Progenitor cell of endocrine pancreas (in vitro differentiated cells): ENCODE data around the gene MAPT. TPM values are rescaled to one million over a fixed set of nuclear protein-coding genes. Genes with fewer than 3 reads are reported as not detected.

Source experiments
- DNase-seq: peaks from one replicate; pipeline ENCODE4 v3.0.0; 2021; ENCODE audit warnings: low spot score; ENCODE audit not compliant: unreplicated experiment
- H3K27ac Mint-ChIP-seq: 2 replicates; pipeline ENCODE4 v1.8.0; 2021; ENCODE audit warnings: mild to moderate bottlenecking, moderate library complexity, mixed read lengths
- H3K27me3 Mint-ChIP-seq: 2 replicates; pipeline ENCODE4 v1.8.0; 2021; ENCODE audit warnings: mixed read lengths
- H3K36me3 Mint-ChIP-seq: 2 replicates; pipeline ENCODE4 v1.8.0; 2022; ENCODE audit warnings: mixed read lengths; ENCODE audit not compliant: insufficient read depth
- H3K4me1 Mint-ChIP-seq: 2 replicates; pipeline ENCODE4 v1.8.0; 2021; ENCODE audit warnings: low read depth, mixed read lengths
- H3K4me3 Mint-ChIP-seq: 2 replicates; pipeline ENCODE4 v1.8.0; 2021; ENCODE audit warnings: low read depth, mild to moderate bottlenecking, moderate library complexity, mixed read lengths
- H3K9me3 Mint-ChIP-seq: 2 replicates; pipeline ENCODE4 v1.8.0; 2021; ENCODE audit warnings: low read depth, mixed read lengths
- CTCF ChIP-seq: fragments of 200-600 bp; sonication (generic); IDR thresholded peaks from one replicate; pipeline ENCODE4 v1.5.0; 2021; ENCODE audit warnings: antibody characterized with exemption, mild to moderate bottlenecking; ENCODE audit not compliant: unreplicated experiment
- total RNA-seq: library from RNA; stranded (reverse); gene quantifications from 2 replicates; pipeline ENCODE4 v1.2.1, GENCODE V29; 2021

MAPT gene
- total RNA-seq, 1 donor from 2014 or later: 2.5 TPM

DNA sequence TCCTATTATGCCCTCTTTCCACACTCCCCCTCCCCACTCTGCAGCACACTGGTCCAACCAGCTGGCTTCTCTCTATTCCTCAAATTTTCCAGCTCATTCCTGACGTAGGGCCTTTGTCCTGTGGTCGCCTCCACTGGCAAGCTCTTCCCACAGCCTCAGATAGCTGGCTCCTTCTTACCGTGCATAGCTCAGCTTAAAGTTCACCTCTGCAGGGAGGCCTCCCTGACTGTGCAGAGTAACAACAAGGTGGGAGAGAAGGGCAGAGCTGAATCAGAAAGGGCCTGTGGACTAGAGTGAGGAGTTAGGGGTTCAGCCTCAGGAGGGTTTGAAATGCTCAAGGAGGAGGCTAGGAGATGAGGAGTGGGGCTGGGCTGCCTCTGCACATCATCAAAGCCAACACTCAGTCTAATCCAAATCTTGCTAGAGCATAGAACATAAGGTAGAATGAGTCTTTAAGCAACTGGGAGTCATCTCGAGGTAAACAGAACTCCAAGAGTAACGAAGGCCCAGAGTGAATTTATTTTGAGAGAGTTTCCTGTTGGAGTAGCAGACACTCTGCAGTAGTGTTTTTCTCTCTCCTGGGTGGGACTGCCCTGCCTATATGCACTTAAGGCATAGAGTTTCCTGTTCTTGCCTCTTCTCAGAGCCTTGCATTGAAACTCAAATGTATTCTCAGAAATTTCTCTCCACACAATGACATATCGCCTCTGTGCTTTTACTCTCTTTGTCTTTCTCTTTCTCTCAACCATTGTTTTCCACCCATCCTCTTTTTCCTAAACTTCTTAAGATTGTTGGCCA lies 30.3 kb upstream of the MAPT start:
- no peak for DNase-seq

DNA sequence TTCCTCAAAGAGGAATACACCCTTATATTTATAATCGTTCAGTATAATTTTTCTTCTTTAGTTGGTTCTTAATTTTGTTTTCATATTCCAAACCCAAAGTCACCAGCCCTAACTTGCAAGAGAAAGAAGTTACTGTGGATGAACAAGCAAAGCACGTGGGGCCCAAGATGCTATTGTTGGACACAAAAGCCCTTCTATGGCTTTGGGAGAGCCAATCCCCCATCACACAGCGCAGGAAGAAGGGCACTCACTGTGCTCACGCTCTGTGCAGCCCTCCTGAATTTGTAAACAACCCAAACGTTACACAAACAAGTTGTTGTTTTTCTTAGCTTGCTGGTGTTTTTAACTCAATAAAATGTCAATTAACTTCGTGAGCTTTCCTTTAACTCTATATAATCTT lies 27.2 kb upstream of the MAPT start:
- Mint-ChIP-seq H3K4me3 (no peak overlapping the region), H3K27ac (no peak overlapping the region), H3K36me3 (no peaks in the 10 kb centered on the region), H3K4me1 (peaks cover 3% of the 10 kb centered on the region), H3K27me3 (peaks cover 29% of the 10 kb centered on the region), H3K9me3 (no peaks in the 10 kb centered on the region)
- no peak for TF ChIP-seq CTCF
- no peak for DNase-seq

More for the DNA sequence above, 30.3 kb upstream of the MAPT start:
- H3K4me3 Mint-ChIP-seq: no peak overlapping the region
- no peak for TF ChIP-seq CTCF
- peaks cover 37% of the 10 kb centered on the region for H3K27me3 Mint-ChIP-seq
- H3K36me3 Mint-ChIP-seq: no peaks in the 10 kb centered on the region
- H3K9me3 Mint-ChIP-seq: no peaks in the 10 kb centered on the region
- H3K4me1 Mint-ChIP-seq: peaks cover 3% of the 10 kb centered on the region
- no peak overlapping the region for H3K27ac Mint-ChIP-seq

- TF ChIP-seq CTCF: no peak
- no peak for DNase-seq
- H3K36me3 Mint-ChIP-seq: no peaks in the 10 kb centered on the region
- H3K4me1 Mint-ChIP-seq: peaks cover 3% of the 10 kb centered on the region
- H3K27me3 Mint-ChIP-seq: peaks cover 28% of the 10 kb centered on the region
- H3K9me3 Mint-ChIP-seq: no peaks in the 10 kb centered on the region
- no peak overlapping the region for H3K4me3 Mint-ChIP-seq
- H3K27ac Mint-ChIP-seq: no peak overlapping the region
These were observed 26.7 kb upstream of the MAPT start for GRCh38 chr17:45867702-45868101.

GRCh38 chr17:45868276-45868675 lies 26.1 kb upstream of the MAPT start:
- H3K27ac Mint-ChIP-seq: no peak overlapping the region
- no peak overlapping the region for H3K4me3 Mint-ChIP-seq
- TF ChIP-seq CTCF: no peak

DNA sequence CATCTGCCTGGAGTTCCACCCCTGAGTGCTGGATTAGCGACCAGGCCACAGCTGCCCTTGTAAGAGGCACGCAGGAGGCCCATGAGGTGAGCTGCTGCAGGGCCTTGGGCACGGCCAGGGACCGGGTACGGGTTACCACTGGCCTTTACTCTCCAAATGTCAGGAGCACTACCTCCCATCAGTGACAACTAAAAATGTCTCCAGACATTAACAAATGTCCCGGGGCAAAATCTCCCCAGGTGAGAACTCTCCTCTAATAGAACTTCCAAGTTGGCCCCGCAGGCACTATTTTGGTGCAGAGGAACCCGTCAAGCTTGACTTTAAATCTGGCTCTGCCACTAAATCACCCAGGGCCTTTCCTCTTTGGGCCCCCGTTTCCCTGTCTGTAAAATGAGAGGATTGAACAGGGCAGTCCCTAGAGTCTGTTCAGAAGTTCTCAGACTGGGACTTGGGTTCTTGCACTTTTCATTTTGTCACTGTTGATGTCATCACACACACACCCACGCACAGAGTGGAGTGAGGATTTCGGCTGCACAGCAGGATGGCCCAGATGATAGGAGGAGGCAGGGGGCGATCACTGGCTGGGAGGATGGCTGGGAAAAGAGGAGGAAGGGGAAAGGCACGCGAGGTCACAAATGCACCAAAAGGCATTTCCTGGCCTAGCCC lies 24.5 kb upstream of the MAPT start:
- Mint-ChIP-seq H3K4me1 (peaks cover 3% of the 10 kb centered on the region), H3K9me3 (no peaks in the 10 kb centered on the region), H3K36me3 (no peaks in the 10 kb centered on the region), H3K4me3 (no peak overlapping the region), H3K27ac (no peak overlapping the region), H3K27me3 (peaks cover 20% of the 10 kb centered on the region)
- DNase-seq: no peak
- TF ChIP-seq CTCF: no peak

More at GRCh38 chr17:45868276-45868675, 26.1 kb upstream of the MAPT start:
- DNase-seq: no peak
- H3K36me3 Mint-ChIP-seq: no peaks in the 10 kb centered on the region
- H3K27me3 Mint-ChIP-seq: peaks cover 28% of the 10 kb centered on the region
- H3K9me3 Mint-ChIP-seq: no peaks in the 10 kb centered on the region
- H3K4me1 Mint-ChIP-seq: peaks cover 3% of the 10 kb centered on the region
